ENCODE measurements around the gene ORM2. TPM values are rescaled to one million over a fixed set of nuclear protein-coding genes. Genes with fewer than 3 reads are reported as not detected.

ORM2 gene
- total and polyA plus RNA-seq, 2 of the 4 experiments (the other 2 are of a cell fraction), result not detected

- H2AK9ac ChIP-seq (replicated peaks; ENCODE audit: low read depth, low read length, poor library complexity), result no peak overlapping the region
- peaks cover 9% of the 10 kb centered on the region for H3K36me3 ChIP-seq (ENCODE audit: control insufficient read depth, insufficient read depth, low read length)
- H3K23ac ChIP-seq (ENCODE audit: low read depth, low read length), result no peak overlapping the region
- H4K8ac ChIP-seq (ENCODE audit: low read depth in 2 of 2, low read length in 2 of 2), result no peak overlapping the region
- no peak overlapping the region for H3K4me2 ChIP-seq (ENCODE audit: low read depth, low read length)
- ATAC-seq (ENCODE audit: low read depth), result no peak
- H3K4me1 ChIP-seq (ENCODE audit: control insufficient read depth, insufficient read depth, low read length), result peaks cover 5% of the 10 kb centered on the region
- H3K4me3 ChIP-seq (ENCODE audit: insufficient read depth, low read depth, low read length), result no peak overlapping the region
- no peaks in the 10 kb centered on the region for H3K9me3 ChIP-seq (ENCODE audit: control insufficient read depth, insufficient read depth, low read length)
- H4K20me1 ChIP-seq (ENCODE audit: insufficient read depth, low read length), result no peaks in the 10 kb centered on the region
- H4K5ac ChIP-seq (ENCODE audit: low read depth, low read length), result no peak overlapping the region
- no peak overlapping the region for H3K27ac ChIP-seq (ENCODE audit: insufficient read depth, low read length)
- no TSS peak for BruUV-seq (replicated peaks)
- in situ Hi-C loops (cut with MboI; ENCODE audit: low sequenced_read_pairs), result no loop called here
- CTCF ChIA-PET, result interaction anchor here (1.3 kb wide), 1 partner anchor 231 kb away, joined by 3 read pairs; no protein-coding TSS in a partner anchor
- H3K14ac ChIP-seq (replicated peaks; ENCODE audit: low read depth, low read length), result no peak overlapping the region
- H4K91ac ChIP-seq (ENCODE audit: insufficient read depth, low read depth, low read length), result no peak overlapping the region
- dilution Hi-C loops (cut with HindIII; ENCODE audit: low sequenced_read_pairs, unreplicated experiment), result no loop called here
- no peak overlapping the region for H2BK15ac ChIP-seq (ENCODE audit: low read depth, low read length)
- no peak overlapping the region for H3K4ac ChIP-seq (ENCODE audit: low read depth, low read length)
- no peak overlapping the region for H3K9ac ChIP-seq (ENCODE audit: low read depth, low read length)
- no peak for DNase-seq
- POLR2A ChIA-PET (ENCODE audit: unreplicated experiment), result interaction anchor here (0.6 kb wide), 1 partner anchor 205 kb away, joined by 3 read pairs; no protein-coding TSS in a partner anchor
- no peak overlapping the region for H2BK20ac ChIP-seq (ENCODE audit: low read depth, low read length)
- no peak overlapping the region for H2BK5ac ChIP-seq (ENCODE audit: low read depth, low read length, poor library complexity, severe bottlenecking)
- H2AFZ ChIP-seq (replicated peaks; ENCODE audit: low read length, poor library complexity), result no peak overlapping the region
- H3K56ac ChIP-seq (ENCODE audit: extremely low read depth, insufficient read depth, low read length), result no peak overlapping the region
- no peaks in the 10 kb centered on the region for H3K27me3 ChIP-seq (ENCODE audit: control insufficient read depth, insufficient read depth, low read length)
- peaks cover 11% of the 10 kb centered on the region; the same call in 1 of the 2 replicates for H3K9me1 ChIP-seq (ENCODE audit: insufficient read depth, low read length)
- intact Hi-C loops (cut with micrococcal nuclease), result no loop called here
- H3K18ac ChIP-seq (ENCODE audit: low read depth, low read length), result no peak overlapping the region
- WGBS, 2 experiments (ENCODE audit: extremely low coverage in 2 of 2, insufficient read length in 1 of 2), result 92% methylated on average over 3 of the region's 8 CpGs; no CpG with 5 or more reads in 1 of the 2 experiments
- H3K79me1 ChIP-seq (ENCODE audit: low read depth in 1 of 2, low read length in 2 of 2), result no peaks in the 10 kb centered on the region
- no peak overlapping the region for H2AK5ac ChIP-seq (ENCODE audit: low read depth, low read length)
- TF ChIP-seq ELK1 (IDR thresholded peaks at IDR 0.05; ENCODE audit: borderline replicate concordance, low read depth, low read length) (no peak), CTCF (conservative IDR thresholded peaks at IDR 0.05; ENCODE audit: low read depth, low read length) (no peak), FOS (IDR thresholded peaks at IDR 0.05; ENCODE audit: low read depth, low read length) (no peak)
- no peak overlapping the region for H2BK120ac ChIP-seq (ENCODE audit: low read depth, low read length)
These were observed 16.5 kb upstream of the ORM2 start for GRCh38 chr9:114313186-114313585.

All from IMR-90 (cell line).